Measurements from ENCODE around the gene MT1E. TPM values are rescaled to one million over a fixed set of nuclear protein-coding genes. Genes with fewer than 3 reads are reported as not detected.

MT1E gene
- polyA plus RNA-seq, 1 experiment = 188 TPM

DNA sequence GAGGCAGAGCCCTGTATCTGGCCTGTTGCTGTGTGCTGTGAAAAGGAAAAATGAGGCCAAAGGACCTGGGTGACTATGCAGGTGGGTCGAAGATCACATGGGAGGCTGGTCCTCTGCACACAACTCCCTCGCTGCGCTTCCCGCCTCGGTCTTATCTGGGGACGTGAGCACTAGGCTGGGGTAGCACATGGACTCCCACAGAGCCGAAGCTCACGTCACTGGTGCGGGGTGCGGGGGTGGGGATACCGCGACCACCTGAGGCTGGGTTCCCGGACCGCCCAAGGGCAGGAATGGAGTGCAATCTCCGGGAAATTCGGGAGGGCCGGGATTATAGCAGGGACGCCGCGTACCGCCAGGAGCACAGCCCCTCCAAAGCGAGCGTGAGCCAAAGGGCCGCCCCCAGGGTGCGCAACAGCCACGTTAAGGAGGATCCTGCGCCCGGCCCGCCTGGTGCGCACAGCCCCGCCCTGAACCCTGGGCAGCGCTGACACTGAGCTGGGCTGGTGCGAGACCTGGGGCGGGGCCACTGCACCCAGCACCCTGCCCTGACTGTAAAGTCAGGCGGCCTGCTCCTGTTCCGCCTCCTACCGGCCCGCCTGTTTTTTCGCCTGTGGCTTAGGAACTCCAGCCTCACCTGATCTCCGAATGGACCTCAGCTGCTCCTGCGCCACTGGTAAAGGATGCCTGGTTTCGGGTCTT lies 17.6 kb downstream of the MT1E start:
- POLR2A ChIA-PET = no interaction called here
- CTCF ChIA-PET = interaction anchor here (0.8 to 2.1 kb wide), 4 partner anchors 9 to 42 kb away, joined by 3 to 5 read pairs (median 4); no protein-coding TSS in a partner anchor
- no peaks in the 10 kb centered on the region for H3K36me3 ChIP-seq (ENCODE audit: control insufficient read depth, insufficient read depth, low read length)
- DNase-seq (ENCODE audit: low read depth) = no peak
- H3K27me3 ChIP-seq (ENCODE audit: control insufficient read depth, insufficient read depth, low read length) = peaks cover 27% of the 10 kb centered on the region
- TF ChIP-seq, protein P1, sequence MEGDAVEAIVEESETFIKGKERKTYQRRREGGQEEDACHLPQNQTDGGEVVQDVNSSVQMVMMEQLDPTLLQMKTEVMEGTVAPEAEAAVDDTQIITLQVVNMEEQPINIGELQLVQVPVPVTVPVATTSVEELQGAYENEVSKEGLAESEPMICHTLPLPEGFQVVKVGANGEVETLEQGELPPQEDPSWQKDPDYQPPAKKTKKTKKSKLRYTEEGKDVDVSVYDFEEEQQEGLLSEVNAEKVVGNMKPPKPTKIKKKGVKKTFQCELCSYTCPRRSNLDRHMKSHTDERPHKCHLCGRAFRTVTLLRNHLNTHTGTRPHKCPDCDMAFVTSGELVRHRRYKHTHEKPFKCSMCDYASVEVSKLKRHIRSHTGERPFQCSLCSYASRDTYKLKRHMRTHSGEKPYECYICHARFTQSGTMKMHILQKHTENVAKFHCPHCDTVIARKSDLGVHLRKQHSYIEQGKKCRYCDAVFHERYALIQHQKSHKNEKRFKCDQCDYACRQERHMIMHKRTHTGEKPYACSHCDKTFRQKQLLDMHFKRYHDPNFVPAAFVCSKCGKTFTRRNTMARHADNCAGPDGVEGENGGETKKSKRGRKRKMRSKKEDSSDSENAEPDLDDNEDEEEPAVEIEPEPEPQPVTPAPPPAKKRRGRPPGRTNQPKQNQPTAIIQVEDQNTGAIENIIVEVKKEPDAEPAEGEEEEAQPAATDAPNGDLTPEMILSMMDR (IDR thresholded peaks at IDR 0.05; ENCODE audit: insufficient read depth, low read depth, low read length) = peak; percentile 47
- H3K4me3 ChIP-seq (ENCODE audit: low read depth, low read length) = peak overlapping the region; percentile 15; the same call in 1 of the 2 replicates

DNA sequence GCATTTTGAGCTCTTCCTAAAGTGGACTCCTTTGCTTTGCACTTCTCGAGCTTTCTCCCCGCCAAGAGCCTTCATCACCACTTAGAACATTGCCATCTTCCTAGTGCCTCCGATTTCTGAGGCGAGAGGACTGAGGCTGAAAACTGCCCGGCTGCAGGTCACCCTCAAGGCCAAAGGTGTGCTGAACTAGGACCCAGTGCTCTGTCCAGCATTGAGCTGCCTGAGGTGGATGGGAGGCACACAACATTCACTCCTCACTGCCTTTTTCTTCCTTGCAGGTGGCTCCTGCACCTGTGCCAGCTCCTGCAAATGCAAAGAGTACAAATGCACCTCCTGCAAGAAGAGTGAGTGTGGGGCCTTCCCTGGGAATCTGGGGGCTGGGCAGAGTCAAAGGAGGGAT lies 18.3 kb downstream of the MT1E start:
- TF ChIP-seq, protein P1 (IDR thresholded peaks at IDR 0.05; ENCODE audit: insufficient read depth, low read depth, low read length) = no peak
- Histone ChIP-seq H3K36me3 (ENCODE audit: control insufficient read depth, insufficient read depth, low read length) (no peaks in the 10 kb centered on the region), H3K27me3 (ENCODE audit: control insufficient read depth, insufficient read depth, low read length) (peaks cover 33% of the 10 kb centered on the region), H3K4me3 (ENCODE audit: low read depth, low read length) (no peak overlapping the region)
- ChIA-PET CTCF (interaction anchor here (0.8 to 2.1 kb wide), 3 partner anchors 8 to 43 kb away, joined by 4 to 5 read pairs (median 4); no protein-coding TSS in a partner anchor), POLR2A (no interaction called here)
- no peak for DNase-seq (ENCODE audit: low read depth)

DNA sequence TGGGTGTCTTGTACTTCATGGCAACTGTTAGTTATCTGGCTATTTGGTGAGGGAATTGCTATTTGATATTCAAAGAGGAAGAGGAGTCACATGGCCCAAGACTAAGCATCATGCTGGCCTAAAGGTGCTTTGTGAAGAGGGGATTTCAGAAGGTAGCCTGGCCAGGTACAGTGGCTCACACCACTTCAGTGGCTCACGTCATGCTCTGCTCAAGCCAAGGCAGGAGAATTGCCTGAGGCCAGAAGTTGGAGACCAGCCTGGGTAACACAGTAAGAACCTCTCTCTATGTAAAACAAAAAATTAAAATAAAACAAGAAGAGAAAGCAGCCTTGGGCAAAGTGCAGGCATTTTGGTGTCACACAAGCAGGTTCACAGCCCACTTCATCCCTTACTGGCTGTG lies 19.7 kb downstream of the MT1E start:
- Histone ChIP-seq H3K27me3 (ENCODE audit: control insufficient read depth, insufficient read depth, low read length) (peaks cover 38% of the 10 kb centered on the region), H3K4me3 (ENCODE audit: low read depth, low read length) (no peak overlapping the region), H3K36me3 (ENCODE audit: control insufficient read depth, insufficient read depth, low read length) (no peaks in the 10 kb centered on the region)
- ChIA-PET CTCF (no interaction called here), POLR2A (no interaction called here)
- no peak for DNase-seq (ENCODE audit: low read depth)
- TF ChIP-seq, protein P1 (IDR thresholded peaks at IDR 0.05; ENCODE audit: insufficient read depth, low read depth, low read length) = no peak

DNA sequence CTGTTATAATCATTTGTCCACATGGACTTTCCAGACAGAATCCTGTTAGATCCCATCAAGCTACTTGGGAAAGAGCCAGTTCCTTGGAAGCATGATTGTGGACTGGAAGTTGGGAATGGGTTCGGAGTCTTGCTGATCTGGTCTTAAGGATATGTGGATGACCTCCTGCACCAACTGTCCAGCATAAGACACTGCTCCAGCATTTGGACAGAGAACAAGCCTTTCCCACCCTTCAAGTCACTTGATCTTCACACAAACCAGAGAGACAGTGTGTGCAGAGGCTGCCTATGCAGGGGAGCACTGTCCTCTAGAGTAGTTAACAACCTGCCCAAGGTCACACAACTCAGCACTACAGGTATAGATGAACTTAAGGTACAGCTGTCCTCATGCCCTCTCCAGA lies 20.3 kb downstream of the MT1E start:
- H3K36me3 ChIP-seq (ENCODE audit: control insufficient read depth, insufficient read depth, low read length) = no peaks in the 10 kb centered on the region
- POLR2A ChIA-PET = no interaction called here
- TF ChIP-seq, protein P1 (IDR thresholded peaks at IDR 0.05; ENCODE audit: insufficient read depth, low read depth, low read length) = no peak
- H3K4me3 ChIP-seq (ENCODE audit: low read depth, low read length) = no peak overlapping the region
- CTCF ChIA-PET = no interaction called here
- H3K27me3 ChIP-seq (ENCODE audit: control insufficient read depth, insufficient read depth, low read length) = peaks cover 38% of the 10 kb centered on the region
- DNase-seq (ENCODE audit: low read depth) = no peak

DNA sequence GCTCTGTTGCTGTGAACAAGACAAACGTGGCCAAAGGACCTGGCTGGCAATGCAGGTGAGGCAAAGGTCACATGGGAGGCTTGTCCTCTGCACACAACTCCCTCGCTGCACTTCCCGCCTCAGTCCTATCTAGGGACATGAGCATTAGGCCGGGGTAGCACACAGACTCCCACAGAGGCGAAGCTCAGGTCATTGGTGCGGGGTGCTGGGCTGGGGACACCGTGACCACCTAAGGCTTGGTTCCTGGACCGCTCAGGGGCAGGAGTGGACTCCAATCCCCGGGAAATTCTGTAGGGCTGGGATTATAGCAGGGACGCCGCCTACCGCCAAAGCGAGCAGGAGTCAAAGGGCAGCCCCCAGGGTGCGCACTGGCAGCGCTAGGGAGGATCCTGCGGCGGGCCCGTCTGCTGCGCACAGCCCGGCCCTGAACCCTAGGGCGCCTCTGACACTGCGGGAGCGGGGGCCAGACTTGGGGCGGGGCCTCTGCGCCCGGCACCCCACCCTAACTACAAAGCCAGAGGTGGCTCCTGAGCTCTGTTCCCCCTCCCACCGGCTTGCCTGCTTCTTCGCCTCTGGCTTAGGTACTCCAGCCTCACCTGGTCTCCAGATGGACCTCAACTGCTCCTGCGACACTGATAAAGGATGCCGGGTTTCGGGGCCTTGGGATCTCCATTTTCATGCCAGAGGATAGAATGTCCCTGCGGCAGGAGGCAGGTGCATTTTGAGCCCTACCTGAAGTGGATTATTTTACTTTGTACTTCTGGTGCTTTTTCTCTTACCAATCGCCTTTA lies 22.3 kb downstream of the MT1E start:
- H3K4me3 ChIP-seq (ENCODE audit: low read depth, low read length) = no peak overlapping the region
- peaks cover 52% of the 10 kb centered on the region for H3K27me3 ChIP-seq (ENCODE audit: control insufficient read depth, insufficient read depth, low read length)
- TF ChIP-seq, protein P1 (IDR thresholded peaks at IDR 0.05; ENCODE audit: insufficient read depth, low read depth, low read length) = no peak
- POLR2A ChIA-PET = no interaction called here
- H3K36me3 ChIP-seq (ENCODE audit: control insufficient read depth, insufficient read depth, low read length) = no peaks in the 10 kb centered on the region
- CTCF ChIA-PET = interaction anchor here (0.7 kb wide), 1 partner anchor 28 kb away, joined by 3 read pairs; no protein-coding TSS in a partner anchor
- no peak for DNase-seq (ENCODE audit: low read depth)
